ENCODE results near the gene WDR37. TPM values are rescaled to one million over a fixed set of nuclear protein-coding genes. Genes with fewer than 3 reads are reported as not detected.

The WDR37 gene
- total RNA-seq, 6 experiments from 2014 or later: 5.8 to 9.7 (median 8.3) TPM

DNA sequence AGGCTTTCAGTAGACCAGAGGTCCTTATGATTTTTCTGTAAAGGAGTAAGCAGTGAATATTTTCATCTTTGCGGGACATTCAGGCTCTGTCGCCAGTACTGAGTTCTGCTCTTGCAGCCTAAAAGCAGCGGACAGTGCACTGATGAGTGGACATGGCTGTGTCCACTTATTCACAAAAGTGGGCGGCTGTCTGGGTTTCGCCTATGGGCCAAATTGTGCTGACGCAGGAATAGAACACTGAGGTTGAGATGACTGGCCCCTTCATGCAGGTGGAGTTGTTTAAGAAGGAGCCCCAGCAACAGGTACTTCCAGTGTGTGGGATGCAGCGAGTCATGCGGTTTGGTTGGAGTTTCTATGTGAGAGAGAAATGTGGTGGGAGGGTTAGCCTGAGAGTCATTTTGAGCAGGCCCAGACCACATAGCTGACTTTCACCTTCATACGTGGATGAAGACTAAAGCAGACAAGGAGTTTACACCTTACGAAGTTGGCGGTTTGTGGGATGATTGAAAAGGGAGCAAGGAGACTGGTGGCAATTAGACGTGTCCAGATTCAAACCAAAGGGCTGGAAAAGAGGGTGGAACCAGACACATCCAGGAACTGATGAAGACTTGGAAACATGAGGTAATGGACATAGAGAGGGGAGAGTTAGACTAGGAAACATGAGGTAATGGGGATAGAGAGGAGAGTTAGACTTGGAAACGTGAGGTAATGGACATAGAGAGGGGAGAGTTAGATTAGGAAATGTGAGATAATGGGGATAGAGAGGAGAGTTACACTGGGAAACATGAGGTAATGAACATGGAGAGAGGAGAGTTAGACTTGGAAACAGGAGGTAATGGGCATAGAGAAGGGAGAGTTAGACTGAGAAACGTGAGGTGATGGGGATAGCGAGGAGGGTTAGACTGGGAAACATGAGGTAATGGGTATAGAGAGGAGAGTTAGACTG, 38.2 kb downstream of the WDR37 start:
- peaks cover 0 to 59% (median 27%) of the 10 kb centered on the region in 4 donors for H3K36me3 ChIP-seq
- H3K9me3 ChIP-seq: no peaks in the 10 kb centered on the region
- H3K27ac ChIP-seq: no peak overlapping the region
- ATAC-seq (no peak), DNase-seq (peak in 1 of 3 donors; percentile 24)
- H3K4me1 ChIP-seq: no peaks in the 10 kb centered on the region
- H3K4me3 ChIP-seq: no peak overlapping the region
- intact Hi-C loops (cut with DNase I): no loop called here
- WGBS (ENCODE audit: insufficient coverage, low coverage, low lambda C conversion rate, missing lambda C conversion rate): 97% methylated on average over 15 of the region's 15 CpGs
- TF ChIP-seq, protein P1, sequence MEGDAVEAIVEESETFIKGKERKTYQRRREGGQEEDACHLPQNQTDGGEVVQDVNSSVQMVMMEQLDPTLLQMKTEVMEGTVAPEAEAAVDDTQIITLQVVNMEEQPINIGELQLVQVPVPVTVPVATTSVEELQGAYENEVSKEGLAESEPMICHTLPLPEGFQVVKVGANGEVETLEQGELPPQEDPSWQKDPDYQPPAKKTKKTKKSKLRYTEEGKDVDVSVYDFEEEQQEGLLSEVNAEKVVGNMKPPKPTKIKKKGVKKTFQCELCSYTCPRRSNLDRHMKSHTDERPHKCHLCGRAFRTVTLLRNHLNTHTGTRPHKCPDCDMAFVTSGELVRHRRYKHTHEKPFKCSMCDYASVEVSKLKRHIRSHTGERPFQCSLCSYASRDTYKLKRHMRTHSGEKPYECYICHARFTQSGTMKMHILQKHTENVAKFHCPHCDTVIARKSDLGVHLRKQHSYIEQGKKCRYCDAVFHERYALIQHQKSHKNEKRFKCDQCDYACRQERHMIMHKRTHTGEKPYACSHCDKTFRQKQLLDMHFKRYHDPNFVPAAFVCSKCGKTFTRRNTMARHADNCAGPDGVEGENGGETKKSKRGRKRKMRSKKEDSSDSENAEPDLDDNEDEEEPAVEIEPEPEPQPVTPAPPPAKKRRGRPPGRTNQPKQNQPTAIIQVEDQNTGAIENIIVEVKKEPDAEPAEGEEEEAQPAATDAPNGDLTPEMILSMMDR (IDR thresholded peaks at IDR 0.05): no peak
- no peak for TF ChIP-seq POLR2A (IDR thresholded peaks at IDR 0.05)
- H3K27me3 ChIP-seq: no peaks in the 10 kb centered on the region

DNA sequence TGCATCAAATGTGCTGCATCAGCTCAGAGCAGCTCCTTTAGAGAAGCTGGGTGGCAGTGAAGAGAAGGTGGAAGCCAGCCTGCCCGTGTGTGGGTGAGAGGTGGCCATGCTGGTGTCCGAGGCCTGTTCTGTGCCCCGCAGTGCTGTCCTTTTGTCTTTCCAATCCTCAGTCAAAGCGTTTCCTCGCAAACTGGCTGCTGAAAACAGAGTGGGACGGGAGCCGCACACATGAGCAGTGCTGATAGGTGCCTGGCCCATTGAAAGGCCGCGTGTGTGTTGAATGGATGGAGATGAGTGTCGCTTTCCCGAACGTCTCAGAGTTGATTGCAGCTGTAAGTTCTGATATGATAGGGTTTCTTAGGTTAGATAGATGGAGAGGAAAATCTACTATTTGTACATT, 39.3 kb downstream of the WDR37 start:
- Histone ChIP-seq H3K27ac (no peak overlapping the region), H3K36me3 (peaks cover 0 to 58% (median 23%) of the 10 kb centered on the region in 4 donors), H3K27me3 (no peaks in the 10 kb centered on the region), H3K4me3 (no peak overlapping the region), H3K9me3 (no peaks in the 10 kb centered on the region), H3K4me1 (no peaks in the 10 kb centered on the region)
- intact Hi-C loops (cut with DNase I): no loop called here
- peak in 1 of 3 donors; percentile 19 for DNase-seq
- TF ChIP-seq, protein P1 (IDR thresholded peaks at IDR 0.05): no peak
- no peak for TF ChIP-seq POLR2A (IDR thresholded peaks at IDR 0.05)
- no peak for ATAC-seq
- WGBS (ENCODE audit: insufficient coverage, low coverage, low lambda C conversion rate, missing lambda C conversion rate): 81% methylated on average over 5 of the region's 12 CpGs

DNA sequence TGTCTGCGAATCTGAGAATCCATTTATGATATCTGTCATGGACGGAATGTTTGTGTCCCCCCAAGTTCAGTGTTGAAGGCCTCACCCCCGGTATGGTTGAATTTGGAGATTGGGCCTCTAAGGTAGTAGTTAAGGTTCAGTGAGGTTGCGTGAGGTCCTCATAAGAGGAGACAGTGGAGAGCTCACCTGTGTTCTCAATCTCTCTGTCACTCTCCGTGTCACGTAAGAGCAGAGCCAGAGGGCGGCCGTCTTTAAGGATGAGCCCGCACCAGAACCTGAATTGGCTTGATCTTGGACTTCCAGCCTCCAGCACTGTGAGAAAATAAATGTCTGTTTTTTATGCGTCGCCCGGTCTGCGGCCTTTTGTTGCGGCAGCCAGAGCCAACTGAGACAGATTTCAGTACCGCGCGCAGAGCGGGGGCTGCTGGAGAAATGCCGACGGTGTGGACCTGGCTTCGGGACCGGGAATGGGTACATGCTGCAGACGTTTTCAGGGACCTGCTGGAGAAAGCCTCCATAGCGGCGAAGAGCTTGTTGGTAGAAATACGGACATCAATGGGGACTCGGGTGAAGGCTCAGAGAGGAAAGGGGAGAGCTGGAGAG, 40.2 kb downstream of the WDR37 start:
- Histone ChIP-seq H3K4me3 (no peak overlapping the region), H3K27ac (no peak overlapping the region), H3K9me3 (no peaks in the 10 kb centered on the region), H3K4me1 (no peaks in the 10 kb centered on the region), H3K27me3 (no peaks in the 10 kb centered on the region), H3K36me3 (peaks cover 0 to 54% (median 17%) of the 10 kb centered on the region in 4 donors)
- no peak for ATAC-seq
- DNase-seq: peak in 1 of 3 donors; percentile 17
- intact Hi-C loops (cut with DNase I): no loop called here
- 94% methylated on average over 16 of the region's 27 CpGs for WGBS (ENCODE audit: insufficient coverage, low coverage, low lambda C conversion rate, missing lambda C conversion rate)
- no peak for TF ChIP-seq POLR2A (IDR thresholded peaks at IDR 0.05)
- TF ChIP-seq, protein P1 (IDR thresholded peaks at IDR 0.05): no peak

DNA sequence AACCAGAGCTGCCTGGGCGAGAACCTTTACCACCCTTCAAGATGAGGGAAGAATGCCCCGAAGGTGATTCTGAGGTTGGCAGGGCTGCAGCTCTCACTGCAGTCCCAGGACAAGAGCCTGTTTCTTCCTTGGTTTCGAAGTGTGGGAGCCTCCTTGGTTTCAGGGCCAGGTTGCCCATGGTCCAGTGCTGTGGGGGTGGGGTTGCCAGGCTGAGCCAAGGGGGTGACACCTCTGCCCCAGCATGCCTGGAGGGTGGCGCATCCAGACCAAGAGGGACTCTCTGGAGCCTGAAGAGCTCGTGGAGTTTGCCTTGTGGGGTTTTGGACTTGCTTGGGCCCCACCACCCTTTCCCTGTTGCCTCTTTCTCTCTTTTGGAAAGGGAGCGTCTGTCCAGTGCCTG, 41.3 kb downstream of the WDR37 start:
- intact Hi-C loops (cut with DNase I): no loop called here
- ATAC-seq (no peak), DNase-seq (no peak)
- Histone ChIP-seq H3K9me3 (no peaks in the 10 kb centered on the region), H3K4me1 (no peaks in the 10 kb centered on the region), H3K27me3 (no peaks in the 10 kb centered on the region), H3K4me3 (no peak overlapping the region), H3K27ac (no peak overlapping the region), H3K36me3 (peaks cover 0 to 51% (median 14%) of the 10 kb centered on the region in 4 donors)
- TF ChIP-seq, protein P1 (IDR thresholded peaks at IDR 0.05): no peak
- TF ChIP-seq POLR2A (IDR thresholded peaks at IDR 0.05): no peak
- 100% methylated on average over 1 of the region's 6 CpGs for WGBS (ENCODE audit: insufficient coverage, low coverage, low lambda C conversion rate, missing lambda C conversion rate)

Data from right lobe of liver (tissue), 6 donors.